GM18870 (cell line): ENCODE results near the gene DGCR2.
"Not testable (repeated sequence)": the region's sequence is repeated elsewhere in the genome, so short reads cannot be mapped to it uniquely, and the experiment has no call there.

Source experiments
- ATAC-seq: cut with Tn5 transposase; IDR thresholded peaks from one replicate; pipeline ENCODE4 v1.9.1; 2021; ENCODE audit warnings: moderate library complexity; ENCODE audit not compliant: unreplicated experiment

DGCR2 gene

GRCh38 chr22:19013881-19014598 is 108.2 kb downstream of the DGCR2 start:
- not testable (repeated sequence) for ATAC-seq

DNA sequence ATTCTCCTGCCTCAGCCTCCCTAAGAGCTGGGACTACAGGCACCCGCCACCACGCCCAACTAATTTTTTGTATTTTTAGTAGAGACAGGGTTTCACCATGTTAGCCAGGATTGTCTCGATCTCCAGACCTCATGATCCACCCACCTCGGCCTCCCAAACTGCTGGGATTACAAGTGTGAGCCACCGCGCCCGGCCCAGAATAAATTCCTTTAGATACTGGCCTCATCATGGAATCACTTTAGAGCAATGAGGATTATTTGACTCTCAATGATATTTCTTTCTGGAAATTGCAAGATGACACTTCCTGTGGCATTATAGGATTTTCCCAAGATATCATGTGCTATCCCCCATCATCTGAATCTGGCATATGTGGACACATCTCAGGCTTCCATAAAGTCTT is 108.8 kb downstream of the DGCR2 start:
- ATAC-seq, result not testable (repeated sequence)

GRCh38 chr22:19012308-19012986 is 109.8 kb downstream of the DGCR2 start:
- no peak for ATAC-seq

DNA sequence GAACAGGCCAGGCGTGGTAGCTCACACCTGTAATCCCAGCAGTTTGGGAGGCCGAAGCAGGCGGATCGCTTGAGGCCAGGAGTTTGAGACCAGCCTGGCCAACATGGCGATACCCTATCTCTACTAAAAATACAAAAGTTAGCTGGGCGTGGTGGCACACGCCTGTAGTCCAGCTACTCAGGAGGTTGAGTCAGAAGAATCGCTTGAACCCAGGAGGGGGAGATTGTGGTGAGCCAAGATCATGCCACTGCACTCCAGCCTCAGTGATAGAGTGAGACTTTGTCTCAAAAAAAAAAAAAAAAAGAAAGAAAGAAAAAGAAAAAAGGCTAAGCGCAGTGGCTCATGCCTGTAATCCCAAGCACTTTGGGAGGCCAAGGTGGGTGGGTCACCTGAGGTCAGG is 110.6 kb downstream of the DGCR2 start:
- ATAC-seq, result not testable (repeated sequence)

DNA sequence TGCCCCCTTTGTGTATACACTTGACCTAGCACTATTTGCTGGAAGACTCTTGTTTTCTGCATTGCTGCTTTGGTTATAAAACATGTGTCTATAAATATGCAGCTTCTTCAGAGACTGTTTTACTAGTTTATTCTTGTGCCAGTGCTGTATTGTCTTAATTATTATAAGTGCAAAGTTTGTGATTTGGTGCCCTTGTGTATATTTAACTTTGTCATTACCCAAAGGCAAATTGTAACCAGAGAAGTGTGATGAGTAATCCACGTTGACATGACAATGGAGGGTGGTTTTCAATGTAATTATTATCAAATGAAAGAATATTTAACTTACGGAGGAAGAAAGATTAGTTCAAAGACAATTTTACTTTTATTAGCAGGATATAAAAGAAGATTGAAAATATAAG is 111.1 kb downstream of the DGCR2 start:
- ATAC-seq, result no peak

DNA sequence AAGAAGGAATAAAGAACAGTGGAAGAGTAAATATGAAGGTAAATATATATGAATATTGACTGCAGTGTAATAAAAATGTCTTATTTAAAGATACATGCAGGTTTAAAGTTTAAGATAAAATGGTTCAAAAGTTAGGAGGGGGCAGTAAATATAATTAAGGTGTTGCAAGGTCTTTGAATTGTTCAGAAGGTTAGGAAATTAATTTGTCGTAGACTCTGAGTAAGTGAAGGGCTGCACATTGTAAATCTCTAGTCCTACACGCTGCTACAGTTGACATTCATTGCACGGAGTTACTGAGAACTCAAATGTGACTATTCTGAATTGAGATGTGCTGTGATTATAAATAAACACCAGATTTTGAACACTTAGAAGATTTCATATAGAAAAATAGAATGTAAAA is 116.3 kb downstream of the DGCR2 start:
- ATAC-seq, result no peak

GRCh38 chr22:19004471-19004870 is 117.7 kb downstream of the DGCR2 start:
- ATAC-seq, result no peak

DNA sequence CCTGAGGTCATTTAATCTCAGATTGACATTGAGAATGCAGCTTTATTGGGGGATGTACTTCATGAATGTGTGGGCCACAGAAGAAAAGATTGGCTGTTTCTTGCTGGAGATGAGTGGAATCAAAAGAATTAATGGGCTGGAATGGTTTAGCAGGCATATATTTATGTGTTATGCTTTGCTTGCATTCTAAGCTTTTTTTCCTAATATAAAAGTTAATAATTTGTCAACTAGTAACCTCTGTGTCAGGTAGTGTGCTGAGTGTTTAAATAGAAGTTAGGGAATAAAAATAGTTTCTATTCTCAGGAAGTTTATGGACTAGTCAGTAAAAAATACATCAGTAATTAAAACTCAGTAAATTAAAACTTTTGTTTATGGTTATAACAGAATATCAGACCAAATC is 118.7 kb downstream of the DGCR2 start:
- ATAC-seq, result no peak

GRCh38 chr22:19002684-19003038 is 119.6 kb downstream of the DGCR2 start:
- ATAC-seq, result no peak

- no peak for ATAC-seq
Observed at GRCh38 chr22:19001204-19001603, 121.0 kb downstream of the DGCR2 start.

DNA sequence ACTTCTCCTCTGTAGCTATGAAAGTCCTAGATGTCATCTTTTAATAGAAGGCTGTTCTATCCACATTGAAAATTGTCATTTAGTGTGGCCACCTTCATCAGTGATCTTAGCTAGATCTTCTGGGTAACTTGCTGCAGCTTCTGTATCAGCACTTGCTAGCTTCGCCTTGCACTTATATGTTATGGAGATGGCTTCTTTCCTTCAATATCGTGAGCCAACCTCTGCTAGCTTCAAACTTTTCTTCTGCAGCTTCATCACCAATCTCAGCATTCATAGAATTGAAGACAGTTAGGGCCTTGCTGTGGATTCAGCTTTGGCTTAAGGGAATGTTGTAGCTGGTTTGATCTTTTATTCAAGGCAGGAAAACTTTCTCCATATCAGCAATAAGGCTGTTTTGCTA is 122.1 kb downstream of the DGCR2 start:
- ATAC-seq, result not testable (repeated sequence)

GRCh38 chr22:18999416-18999815 is 122.8 kb downstream of the DGCR2 start:
- ATAC-seq, result no peak

DNA sequence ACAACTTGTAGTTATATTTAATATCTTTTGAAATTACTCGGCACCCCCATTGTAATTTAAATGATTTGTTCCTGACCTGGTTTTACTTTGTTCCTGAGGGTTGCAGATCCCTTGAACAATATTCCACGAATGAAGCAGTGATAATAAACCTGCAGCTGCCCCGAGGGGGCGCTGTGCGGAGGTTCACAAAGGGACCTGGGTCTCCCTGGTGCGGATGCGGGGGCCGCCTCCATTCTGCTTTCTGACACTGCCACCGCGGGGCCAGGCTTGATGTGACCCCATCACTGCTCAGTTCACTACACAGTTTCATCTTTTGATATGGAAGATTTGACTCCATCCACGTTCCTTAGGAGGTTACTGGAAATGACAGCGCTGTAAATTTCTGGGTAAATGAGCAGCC is 123.2 kb downstream of the DGCR2 start:
- no peak for ATAC-seq

- no peak for ATAC-seq
Observed at GRCh38 chr22:18997925-18998315, 124.3 kb downstream of the DGCR2 start.

- no peak for ATAC-seq
Observed at GRCh38 chr22:18997306-18997924, 124.8 kb downstream of the DGCR2 start.

DNA sequence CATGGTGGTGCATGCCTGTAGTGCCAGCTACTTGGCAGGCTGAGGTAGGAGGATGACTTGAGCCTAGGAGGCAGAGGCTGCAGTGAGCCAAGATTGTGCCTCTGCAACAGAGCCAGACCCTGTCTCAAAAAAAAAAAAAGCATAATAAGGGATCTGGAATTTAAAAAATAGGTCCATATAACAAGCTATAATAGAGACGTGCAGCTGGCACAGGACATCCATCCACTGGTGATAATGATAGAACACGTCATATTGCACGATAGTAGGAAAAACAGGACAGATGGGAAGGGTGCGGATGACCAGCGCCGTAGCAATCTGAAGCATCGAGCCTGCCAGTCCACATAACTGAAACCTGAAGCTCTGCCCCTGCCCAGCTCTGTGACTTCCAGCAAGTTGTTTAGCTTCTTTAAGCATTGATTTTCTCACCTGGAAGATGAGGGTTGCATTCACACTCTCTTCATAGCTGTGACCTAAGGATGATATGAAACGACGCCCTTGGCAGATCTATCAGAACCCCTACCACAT is 125.8 kb downstream of the DGCR2 start:
- ATAC-seq, result no peak

GRCh38 chr22:18995327-18995711 is 126.9 kb downstream of the DGCR2 start:
- ATAC-seq, result no peak

DNA sequence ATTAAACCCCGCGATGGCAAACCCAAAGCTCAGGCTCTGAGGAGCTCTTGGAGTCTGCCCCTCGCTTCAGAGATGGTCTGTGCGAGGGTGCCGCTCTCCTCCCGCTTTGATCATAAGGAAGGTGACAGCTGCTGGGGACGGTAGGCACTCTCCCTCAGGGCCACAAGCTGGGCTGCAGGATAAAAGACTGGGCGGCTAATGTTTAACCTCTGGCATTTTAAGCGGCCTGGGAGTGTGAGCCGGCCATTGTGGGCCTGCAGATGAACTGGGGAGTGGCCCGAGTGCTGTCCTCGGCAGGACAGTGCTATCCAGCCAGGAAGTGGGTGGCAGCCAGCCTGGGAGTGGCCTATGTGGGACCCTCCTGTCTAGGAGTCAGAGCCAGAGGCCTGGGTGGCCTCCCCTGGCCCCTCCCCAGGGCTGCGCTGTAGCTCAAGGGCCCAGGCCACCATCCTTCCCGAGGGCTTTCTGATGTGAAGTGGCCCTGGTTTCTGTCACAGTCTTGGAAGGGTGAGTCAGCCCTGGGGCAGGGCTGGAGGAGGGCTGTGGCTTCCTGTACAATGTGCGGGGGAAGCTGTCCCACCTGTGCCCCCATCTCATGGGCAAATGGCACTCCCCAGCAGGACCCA is 127.4 kb downstream of the DGCR2 start:
- ATAC-seq, result no peak

DNA sequence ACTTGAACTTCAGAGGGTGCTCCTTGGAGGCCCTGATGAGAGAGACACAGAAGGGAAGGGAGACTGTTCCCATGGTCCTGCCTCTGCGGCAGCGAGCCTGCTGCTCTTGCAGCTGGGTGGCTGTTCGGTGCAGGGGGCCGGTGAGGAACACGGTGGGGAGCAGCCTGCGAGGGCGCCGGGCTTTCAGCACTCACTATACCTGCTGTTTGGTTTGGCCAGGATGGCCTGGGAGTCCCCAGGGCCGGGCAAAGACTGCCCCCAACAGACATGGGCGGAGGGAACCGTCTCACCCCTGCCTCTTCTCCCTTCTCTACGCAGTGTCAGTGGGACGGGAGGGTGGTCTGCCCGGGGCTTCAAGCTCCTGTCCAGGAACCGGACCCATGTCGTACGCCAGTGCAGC is 128.2 kb downstream of the DGCR2 start:
- ATAC-seq, result no peak

- no peak for ATAC-seq
Observed at GRCh38 chr22:18992543-18993198, 129.5 kb downstream of the DGCR2 start.

DNA sequence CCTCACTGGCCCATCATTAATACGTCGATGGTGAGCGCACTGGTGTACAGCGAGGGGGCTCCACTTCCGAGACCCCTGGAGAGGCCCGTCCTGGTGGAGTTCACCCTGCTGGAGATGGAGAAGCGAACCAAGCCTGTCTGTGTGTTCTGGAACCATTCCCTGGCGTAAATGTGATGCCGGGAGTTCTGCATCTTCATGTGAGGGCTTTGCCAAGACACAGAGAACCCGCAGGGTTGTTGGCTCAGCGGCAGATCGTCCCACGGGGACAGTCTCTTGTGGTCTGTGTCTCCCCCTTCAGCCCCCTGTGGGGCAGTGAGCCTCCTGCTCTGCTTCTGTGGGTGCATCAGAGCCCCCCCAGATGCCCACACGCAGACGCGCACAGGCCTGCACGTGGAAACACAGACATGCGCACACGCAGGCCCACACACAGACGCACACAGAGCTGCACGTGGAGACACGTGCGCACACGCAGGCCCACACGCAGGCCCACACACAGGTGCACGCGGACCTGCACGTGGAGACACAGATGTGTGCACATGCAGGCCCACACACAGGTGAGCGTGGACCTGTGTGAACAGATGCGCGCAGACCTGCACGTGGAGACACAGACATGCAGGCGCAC is 130.3 kb downstream of the DGCR2 start:
- ATAC-seq, result no peak
